Stimulated activated CD4-positive, alpha-beta T cell treated with anti-CD3 and anti-CD28 coated beads, Interleukin-1b, Interleukin-23, amount 100 ng/mL, for 48 hours (primary cell): ENCODE data around the gene NOXA1.
A peak's percentile ranks its signal among the peaks of the same experiment; 100 is the strongest.
"Not testable (repeated sequence)": the region's sequence is repeated elsewhere in the genome, so short reads cannot be mapped to it uniquely, and the experiment has no call there.

Experiments
- DNase-seq: peaks from one replicate; pipeline ENCODE4 v3.0.0-alpha.2; 2020

The NOXA1 gene

DNA sequence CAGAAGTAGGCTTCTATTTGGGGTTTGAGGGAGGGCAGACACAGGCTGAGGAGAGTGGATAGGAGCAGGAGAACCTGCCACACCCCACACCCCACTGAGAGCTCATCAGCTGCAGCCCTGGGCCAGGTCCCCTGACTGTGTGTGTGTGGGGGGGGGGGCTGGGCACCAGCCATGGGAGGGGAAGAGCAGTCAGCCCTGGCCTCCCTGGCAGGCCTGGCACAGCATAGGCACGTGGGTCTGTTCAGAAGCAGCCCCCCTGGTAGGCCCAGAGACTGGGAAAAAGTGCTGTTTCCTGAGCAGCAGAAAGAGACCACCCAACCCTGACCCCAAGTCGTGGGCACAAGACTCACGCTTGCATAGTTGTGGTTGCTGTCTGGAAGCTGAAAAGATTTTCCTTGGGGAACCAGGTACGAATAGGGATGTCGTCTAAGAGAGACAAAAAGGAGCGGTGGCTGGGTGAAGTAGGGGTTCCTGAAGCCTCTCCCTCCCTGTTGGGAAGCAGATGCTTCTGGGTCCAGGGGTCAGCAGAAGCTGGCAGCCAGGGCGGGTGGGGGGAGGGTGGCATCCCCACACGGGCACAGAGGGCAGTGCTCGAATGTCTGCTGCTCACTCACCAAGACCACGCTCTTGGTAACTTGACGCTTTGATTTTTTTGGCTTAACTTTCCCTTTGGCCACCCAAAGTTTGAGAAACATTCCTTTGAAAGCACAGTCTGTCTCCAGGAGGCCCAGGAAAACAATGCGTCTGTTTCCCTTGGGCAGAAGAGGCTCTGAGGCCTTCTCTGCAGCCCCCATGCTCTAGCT, 33.1 kb downstream of the NOXA1 start:
- peak; percentile 1 for DNase-seq

DNA sequence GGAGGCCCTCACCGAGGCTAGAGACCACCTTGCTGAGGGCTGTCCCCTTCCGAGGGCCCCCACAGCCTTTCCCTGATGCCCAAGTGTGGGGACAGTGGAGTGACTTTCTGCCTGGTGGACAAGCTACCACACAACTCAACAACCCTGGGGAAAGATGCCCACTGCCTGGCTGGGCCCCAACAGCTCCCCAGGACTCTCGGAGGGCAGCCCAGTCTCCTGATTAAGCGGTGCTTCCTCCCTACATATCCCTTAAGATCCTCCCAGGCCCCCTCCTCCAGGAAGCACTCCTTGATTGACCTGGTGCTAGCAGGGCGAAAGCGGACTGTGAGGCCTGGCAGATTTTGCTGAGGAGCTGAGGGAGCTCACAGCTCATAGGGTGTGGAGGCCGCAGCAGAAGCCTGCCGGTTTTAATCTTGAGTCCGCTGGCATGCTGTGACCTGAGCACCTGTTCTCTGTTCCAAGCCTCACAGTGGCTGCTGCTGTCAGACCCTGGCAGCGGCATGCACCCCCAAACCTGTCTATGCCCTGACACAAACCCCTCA, 33.7 kb downstream of the NOXA1 start:
- DNase-seq: peak; percentile 1

DNA sequence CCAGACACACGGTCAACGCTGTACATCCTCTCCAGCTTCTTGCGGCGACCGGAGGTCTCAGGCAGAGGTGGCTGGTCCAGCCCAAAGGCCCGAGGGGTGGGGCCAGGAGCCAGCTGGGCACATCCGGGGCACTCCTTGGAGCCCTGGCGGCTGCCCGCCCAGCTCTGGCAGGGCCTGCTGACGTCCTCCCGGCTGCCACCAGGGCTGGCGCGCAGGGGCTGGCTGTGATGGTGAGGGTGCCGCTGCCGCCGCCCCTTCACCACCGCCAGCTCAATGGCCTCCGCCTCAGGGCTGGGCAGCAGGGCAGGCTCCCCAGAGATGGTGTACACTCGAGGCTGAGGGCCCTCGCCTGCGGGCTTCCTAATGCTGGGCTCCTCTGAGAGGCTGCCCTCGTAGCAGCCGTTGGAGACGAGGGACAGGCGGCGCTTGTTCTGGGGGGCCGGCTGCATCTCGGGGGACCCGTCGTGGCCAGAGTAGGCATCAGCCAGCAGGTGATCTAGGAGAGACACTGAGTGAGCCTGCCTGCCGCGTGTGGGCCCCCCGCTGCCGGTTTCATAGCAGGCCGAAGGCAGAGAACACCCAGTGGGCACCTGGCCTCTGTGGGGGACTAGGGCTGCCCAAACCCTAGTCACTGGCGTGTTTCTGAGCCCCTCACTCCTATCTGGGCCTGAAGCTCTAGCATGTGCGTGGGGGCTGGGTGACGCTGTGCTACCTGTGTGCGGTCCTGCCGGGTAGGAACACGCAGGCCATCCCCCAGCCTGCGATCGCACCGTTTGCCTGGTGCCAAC, 34.4 kb downstream of the NOXA1 start:
- DNase-seq: peak; percentile 1

DNA sequence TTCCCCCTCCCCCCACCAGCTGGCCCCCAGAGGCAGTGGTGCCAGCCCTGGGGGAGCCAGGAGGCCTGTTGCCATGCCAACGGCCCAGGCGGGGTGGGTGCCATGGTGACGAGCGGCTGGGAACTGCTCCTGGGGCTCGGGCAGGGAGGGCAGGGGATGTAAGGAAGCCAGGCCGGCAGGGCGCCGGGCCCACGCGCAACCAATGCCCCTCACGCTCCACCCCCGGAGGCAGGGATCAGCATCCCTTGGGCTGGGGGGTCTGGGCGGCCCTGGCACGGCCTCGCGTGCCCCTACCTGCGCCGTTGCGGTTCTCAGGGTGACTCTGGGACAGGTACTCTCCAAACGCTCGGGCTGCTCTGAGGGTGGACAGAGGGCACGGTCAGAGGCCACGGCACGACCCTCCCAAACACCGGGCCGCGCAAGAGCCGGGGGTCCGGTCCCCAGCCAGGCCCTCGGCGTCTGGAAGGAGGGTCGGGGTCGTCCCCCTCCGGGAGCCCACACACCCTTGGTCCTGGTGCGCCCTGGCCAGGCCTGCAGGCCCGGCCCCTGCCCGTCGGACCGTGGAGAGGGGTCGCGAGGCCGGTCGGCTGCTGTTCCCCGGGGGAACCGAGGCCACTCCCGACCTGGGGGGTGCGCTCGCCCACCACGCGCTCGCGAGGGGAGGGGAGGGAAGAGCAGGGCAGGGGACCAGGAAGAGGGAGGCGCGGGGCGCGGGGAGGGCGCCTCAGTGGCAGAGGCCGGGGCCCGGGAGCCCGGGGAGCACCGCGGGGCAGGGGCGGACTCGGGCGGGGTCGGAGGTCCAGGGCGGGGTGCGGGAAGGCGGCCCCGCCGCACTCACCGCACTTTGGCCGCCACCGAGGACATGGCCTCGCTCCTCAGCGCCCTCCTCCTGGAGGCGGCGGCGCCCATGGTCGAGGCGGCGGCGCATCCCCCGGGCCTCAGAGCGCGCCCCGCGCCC, 35.3 kb downstream of the NOXA1 start:
- DNase-seq: peak; percentile 9

DNA sequence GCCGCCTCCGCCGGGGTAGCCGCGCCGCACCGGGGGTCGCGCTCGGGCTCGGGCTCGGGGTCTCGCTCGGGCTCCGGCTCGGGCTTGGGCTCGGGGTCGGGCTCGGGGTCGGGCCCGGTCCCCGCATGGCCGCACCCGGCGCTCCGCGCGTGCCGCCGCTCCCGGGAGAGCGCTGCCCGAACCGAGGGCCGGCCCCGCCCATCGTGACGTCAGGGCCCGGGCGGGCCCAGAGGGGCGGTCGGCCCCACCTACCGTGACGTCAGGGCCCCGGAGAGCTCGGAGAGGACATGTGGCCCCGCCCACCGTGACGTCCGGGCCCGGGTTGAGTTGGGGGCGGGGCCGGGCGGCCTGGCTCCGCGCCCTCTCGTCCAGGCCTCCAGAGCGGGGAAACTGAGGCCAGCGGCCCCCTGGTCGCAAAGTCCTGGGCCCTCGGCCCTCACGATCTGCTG, 36.0 kb downstream of the NOXA1 start, which contains the start of gene NSMF:
NSMF (minus strand) TSS at position 183 of the 449 bp plus-strand sequence. CDS start 232 bp downstream, outside the sequence.
- peak; percentile 93 for DNase-seq

DNA sequence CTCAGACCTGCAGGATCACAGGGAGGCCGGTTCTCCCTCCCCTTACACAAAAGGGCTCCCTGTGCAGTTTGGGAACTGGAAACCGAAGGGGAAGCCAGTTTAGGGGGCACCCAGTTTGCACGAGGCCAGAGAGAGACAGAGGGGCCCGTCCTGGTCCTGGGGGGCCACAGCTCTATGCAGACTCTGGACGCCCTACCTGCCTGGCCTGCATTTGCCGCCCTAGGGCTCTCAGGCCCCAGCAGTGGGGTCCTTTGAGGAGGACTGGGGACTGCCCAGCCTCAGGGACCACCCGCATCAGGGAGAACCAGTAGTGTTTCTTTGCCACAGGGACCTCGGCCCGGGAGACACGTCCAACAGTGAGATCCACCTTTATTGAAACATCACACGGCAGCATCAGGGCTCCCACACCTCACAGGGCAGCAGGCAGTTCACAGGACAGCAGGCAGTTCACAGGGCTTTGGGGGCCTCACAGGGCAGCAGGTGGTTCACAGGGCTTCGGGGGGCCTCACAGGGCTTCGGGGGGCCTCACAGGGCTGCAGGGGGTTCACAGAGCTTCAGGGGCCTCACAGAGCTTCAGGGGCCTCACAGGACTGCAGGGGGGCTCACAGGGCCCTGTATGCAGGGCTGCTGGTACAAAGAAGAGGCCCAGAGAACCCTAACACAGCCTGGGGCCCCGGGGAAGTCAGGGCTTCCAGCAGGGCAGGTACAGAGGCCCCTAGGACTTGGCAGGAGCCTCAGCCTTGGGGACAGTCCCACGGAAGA, 36.6 kb downstream of the NOXA1 start:
- DNase-seq: no peak

DNA sequence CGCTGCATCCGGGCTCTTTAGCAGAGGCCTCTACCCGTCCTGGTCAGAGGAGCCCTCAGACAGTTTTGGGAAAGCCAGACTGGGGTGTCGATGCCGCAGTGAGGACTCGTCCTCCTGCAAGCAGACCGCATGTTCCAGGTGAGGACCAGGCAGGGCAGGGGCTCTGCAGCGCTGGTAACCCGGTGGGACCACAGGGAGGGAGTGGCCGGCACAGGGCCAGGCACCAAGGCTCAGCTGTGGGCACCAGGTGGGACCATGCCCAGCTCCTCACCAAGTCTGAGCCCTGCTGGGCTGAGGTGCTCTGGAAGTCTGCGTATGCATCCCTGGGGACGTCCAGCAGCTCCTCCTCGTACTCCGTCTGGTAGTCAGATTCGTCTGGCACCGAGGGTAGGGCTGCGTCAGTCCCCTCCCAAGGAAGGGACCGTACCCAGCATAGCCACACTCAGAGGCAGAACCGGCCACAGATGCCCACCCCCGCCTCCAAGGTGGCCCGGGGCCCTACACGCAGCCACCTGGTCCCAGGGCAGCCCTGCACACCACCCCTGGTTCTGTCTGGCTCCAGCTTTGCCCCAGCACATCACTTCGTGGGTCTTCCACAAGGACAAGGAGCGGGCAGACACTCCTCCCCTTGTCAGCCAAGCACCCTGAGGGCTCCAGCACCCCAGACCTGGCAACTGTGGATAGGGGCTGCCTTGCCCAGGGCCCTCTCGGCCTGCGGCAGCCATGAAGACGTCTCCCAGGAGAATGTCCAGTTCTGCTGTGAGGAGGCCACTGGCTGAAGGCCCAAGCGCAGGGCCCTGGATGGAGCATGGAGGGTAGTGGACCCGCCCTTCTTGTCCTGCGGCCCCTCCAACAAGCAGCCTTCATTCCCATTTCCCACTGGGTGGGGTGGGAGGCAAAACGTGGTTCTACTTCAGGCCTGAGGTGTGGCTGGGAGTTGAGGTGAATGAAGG, 37.4 kb downstream of the NOXA1 start:
- no peak for DNase-seq

DNA sequence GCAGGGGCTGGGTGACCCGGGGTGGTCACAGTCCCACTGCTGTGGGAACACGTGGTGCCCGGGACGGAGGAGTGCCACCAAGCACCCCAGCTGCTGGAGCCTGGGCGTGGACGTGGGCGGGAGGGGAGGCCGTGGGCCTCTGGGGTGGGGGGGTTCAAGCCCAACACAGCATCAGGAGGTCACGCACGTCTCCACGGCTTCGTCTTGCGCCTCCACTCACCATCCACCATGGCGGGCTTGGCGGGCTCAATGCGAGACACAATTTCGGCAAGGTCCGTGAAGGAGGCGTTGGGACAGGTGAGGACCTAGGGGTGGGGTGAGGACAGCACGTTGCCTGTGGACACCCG, 38.1 kb downstream of the NOXA1 start:
- DNase-seq: no peak

DNA sequence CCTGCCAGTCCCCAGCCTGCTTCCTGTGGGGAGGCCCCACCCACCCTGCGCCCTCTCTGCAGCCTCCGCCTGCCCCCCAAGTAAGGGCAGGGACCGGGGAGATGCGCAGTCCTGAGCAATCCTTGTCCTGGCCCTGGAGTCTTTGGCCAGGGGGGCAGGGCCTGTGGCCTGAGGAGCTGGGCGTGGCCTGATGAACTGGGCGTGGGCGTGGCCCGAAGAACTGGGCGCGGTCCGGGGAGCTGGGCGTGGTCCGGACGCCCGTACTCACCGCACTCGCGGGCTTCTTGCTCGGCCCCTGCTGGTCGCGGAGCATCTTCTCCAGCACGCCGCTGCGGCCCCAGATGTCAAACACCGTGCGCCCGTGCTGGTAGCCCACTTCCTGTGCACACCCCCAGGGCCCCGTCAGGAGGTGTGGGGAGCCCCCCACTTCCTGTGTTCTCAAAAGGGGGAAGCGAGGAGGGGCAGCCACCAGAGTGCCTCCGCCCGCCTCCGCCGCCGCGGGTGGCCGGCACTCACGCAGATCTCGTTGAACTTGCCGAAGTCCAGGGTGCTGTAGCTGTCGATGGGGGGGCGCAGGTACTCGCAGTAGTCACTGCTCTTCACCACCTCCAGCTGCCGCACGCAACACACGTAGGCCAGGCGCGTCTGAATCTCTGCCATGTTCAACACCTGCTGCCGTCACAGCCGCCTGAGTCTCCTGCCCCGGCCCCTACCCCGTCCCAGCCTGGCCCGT, 38.6 kb downstream of the NOXA1 start:
- peak; percentile 84 for DNase-seq

DNA sequence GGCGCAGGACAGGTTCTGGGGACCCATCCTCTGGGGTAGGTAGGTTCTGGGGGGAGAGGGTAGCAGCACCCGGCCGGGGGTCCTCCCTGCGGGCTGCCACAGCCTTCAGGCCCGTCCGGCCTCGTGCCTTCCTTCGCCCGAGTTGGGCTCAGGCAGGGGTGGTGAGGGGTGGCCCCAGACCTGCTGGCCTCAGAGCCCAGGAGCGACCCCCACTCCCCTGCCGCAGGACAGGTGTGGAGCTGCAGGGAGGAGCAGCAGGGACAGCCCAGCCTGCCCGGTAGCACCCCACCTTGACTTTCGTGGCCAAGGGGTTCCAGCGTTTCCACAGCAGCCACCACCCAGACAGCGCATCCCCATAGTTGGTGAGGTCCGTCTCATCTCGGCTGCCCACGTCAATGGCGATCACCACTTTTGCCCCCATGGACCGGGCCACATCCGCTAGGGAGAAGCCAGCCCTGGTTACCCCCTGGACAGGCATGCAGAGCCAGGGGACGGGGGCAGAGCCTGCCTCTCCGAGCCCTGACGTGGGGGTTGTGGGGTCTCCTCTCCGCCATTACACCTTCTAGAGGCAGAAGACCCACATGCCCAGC, 39.3 kb downstream of the NOXA1 start:
- no peak for DNase-seq

DNA sequence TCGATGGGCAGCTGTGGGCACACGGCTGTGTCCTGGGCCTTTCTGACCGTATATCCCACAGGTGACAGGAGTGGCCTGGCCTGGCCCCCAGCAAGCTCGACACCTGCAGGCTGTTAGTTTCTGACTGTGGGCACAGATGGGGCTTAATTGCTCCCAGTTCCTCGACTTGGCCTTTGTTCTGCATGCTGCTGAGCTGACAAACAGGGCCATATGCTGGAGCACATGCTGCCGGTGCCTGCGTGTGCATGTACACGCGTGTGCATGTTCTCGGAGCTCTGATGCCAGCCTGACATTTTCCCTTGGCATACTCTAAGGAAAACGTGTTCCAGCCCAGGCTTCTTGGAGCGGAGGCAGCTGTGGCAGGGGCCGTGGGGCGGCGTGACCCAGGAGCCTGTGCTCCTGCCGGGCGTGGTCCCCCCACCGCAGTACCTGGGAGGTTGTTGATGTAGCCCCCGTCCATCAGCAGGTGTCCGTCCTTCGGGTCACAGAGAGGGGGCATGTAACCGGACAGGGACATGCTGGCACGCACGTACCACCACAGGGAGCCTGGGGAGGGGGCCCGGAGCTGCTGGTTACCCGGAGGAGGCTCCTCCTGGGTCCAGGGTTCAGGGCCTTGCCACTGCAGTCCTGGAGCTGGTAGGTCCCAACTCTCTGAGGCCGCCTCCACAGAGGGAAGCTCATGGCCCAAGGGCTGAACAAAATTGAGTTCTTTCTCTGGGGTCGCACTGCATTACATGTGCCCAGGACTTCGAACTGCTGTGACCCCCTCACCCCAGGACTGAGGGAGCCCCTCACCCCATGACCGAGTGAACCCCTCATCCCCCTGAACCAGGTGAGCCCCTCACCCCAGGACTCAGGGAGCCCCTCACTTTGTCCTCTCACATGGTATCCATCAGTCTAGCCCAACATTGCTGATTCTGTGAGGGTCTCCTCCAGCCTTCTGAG, 40.1 kb downstream of the NOXA1 start:
- DNase-seq: no peak

DNA sequence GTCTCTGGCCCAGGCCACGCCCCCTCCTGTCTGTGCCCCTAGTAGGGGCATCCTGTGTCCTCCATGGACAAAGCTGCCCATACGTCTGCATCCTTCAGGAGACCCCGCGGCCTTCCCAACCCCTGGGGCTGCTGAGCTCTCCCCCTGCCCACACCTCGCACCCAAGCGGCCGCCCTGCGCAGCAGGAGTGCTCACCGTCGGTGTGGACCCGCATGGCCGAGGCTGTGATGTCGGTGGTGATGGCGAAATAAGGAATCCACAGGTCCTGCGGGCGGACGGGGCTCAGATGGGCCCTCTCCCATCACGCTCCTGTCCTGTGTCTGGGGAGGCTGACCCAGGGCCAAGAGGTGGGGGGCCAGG, 40.7 kb downstream of the NOXA1 start:
- DNase-seq: no peak

DNA sequence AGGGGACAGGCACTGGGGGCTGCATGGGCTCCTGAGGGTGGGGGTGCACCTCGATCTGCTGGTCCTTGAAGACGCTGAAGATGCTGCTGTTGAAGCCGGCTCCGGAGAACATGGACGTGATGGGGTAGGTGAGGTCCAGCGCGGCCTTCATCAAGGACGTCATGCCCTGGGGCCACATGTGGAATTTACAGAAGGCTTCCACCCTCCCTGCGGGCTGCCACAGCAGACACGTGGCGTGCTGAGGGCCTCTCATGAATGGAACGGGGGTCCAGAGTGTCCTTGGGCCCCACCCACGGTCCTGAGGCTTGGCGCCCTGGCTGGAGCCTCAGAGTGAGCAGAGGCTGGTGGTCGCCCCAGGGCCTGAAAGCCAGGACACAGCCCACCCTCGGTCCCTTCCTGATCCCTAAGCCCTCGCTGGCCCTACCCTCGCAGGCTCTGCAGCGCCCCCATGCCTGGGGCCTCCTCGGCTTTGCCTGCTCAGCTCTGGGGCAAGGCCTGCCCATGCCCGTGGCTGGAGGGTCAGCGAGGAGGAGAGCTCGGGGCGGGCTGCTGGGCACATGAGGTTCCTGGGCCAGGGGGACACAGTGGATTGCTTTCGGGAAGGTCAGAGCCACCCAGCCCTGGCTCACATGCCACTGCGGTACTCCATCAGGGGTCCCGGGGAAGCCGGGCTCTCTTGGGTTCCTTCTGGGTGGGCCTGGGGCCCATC, 41.3 kb downstream of the NOXA1 start:
- no peak for DNase-seq

DNA sequence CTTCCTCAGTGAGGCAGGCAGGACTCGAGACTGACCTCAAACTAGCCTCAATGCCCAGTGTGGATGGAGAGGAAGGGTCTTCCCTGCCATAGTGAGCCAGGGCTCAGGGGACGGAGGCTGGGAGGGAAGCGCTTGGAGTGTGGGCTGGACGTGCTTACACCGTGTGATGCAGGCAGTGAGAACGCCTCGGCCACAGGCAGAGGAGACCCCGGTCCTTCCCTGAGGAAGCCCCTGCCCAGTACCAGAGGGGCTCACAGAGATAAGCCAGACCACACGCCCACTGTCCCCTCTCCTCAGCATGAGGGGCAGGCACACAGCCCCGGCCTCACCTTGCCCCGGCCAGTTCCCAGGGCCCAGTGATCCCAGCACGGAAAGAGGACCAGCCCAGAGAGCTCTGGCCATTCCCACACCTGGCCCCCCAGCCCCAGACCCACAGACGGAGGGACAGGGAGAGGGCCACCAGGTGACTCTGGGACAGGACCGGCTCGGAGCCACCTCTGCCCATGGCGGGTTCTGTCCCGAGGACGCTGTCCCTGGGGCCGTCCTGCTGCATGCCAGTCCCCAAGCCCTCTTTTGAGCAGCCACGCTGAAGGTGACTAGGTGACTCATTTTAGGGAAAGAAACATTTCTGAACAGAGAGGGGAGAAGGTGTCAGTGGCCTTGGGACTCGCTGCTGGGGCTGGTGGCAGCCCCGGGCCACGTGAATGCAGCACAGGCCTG, 42.0 kb downstream of the NOXA1 start:
- DNase-seq: no peak

DNA sequence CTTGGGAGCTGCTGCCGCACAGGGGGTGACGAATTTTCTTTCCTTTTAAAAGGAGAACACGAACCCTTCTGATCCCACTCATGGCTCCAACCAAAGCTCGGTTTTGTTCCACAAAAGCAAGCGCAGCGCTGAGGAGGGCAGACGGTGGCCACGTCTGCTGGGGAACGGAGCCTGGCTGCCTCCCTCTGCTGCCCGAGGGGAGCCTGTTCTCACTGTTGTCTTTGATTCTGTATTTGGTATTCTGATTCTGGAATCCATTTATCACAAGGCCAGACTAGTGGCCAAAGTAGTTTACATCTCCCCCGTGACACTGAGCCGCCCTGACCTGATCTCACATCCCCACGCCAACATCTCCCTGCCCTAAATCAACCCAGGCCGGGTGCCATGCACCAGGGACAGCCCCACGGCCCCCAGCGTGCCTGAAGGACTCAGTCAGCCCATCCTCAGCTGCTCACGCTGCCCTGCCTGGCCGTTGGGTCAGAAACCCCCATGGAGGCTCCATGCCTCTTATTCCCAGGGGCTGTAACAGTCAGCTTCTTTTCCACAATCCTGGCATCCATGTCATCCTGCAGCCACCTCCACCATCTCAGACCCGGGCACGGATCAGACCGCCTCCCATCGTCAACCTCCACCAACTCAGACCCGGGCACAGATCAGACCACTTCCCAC, 42.7 kb downstream of the NOXA1 start:
- no peak for DNase-seq

DNA sequence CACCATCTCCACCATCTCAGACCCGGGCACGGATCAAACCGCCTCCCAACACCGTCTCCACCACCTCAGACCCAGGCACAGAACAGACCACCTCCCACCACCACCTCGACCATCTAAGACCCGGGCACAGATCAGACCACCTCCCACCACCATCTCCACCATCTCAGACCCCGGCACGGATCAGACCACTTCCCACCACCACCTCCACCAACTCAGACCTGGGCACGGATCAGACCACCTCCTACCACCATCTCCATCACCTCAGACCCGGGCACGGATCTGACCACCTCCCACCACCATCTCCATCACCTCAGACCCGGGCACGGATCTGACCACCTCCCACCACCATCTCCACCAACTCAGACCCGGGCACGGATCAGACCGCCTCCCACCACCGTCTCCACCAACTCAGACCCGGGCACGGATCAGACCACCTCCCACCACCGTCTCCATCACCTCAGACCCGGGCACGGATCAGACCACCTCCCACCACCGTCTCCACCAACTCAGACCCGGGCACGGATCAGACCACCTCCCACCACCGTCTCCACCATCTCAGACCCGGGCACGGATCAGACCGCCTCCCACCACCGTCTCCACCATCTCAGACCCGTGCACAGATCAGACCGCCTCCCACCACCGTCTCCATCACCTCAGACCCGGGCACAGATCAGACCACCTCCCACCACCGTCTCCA, 43.3 kb downstream of the NOXA1 start:
- not testable (repeated sequence) for DNase-seq
